GM12878 (cell line): ENCODE measurements around the gene SMARCB1. TPM values are rescaled to one million over a fixed set of nuclear protein-coding genes. Genes with fewer than 3 reads are reported as not detected.

ENCODE experiments used
- ATAC-seq: fragments of 200-7000 bp; cut with Tn5 transposase; 3 replicates; pipeline ENCODE4 v1.9.1; 2020; ENCODE audit warnings: mild to moderate bottlenecking, moderate library complexity
- BruUV-seq: library from RNA; stranded (reverse); fragments of 400-500 nt; replicated peaks from 2 replicates; lab custom pipeline; 2021; lab: Mats Ljungman, UMichigan
- CTCF ChIA-PET: fragments of 300-600 bp; sonication (Branson Sonifier 250); formaldehyde crosslinking; extraction: SDS; loops from one replicate; lab custom pipeline; 2021; ENCODE audit warnings: inconsistent platforms; lab: Yijun Ruan, JAX
- POLR2A ChIA-PET: fragments of 350-600 bp; formaldehyde crosslinking; extraction: SDS; loops from one replicate; lab custom pipeline; 2021; ENCODE audit warnings: inconsistent platforms; lab: Charles Lee
- RAD21 ChIA-PET: fragments of 300-600 bp; sonication (Branson Sonifier 250); formaldehyde crosslinking; loops from one replicate; lab custom pipeline; 2023; ENCODE audit warnings: antibody characterized with exemption; ENCODE audit not compliant: unreplicated experiment; lab: Charles Lee
- SMC1A ChIA-PET: fragments of 300-600 bp; sonication (Branson Sonifier 250); formaldehyde crosslinking; loops from one replicate; lab custom pipeline; 2023; ENCODE audit not compliant: unreplicated experiment, uncharacterized antibody; lab: Charles Lee
- DNase-seq: peaks from one replicate; pipeline ENCODE4 v3.0.0-alpha.2; 2011; ENCODE audit warnings: low read depth, low spot score
- FAIRE-seq: peaks from 3 replicates; lab custom pipeline; 2011; peaks lifted over from hg19 to GRCh38; lab: Jason Lieb, UNC
- H2AFZ ChIP-seq: 2 replicates; pipeline ENCODE4 v1.6.0; 2011; ENCODE audit warnings: low read depth, low read length, control low read depth; ENCODE audit not compliant: control insufficient read depth
- H3K27ac ChIP-seq: 2 replicates; pipeline ENCODE4 v1.5.1; 2011; ENCODE audit warnings: control low read depth; ENCODE audit not compliant: control insufficient read depth, insufficient read depth
- H3K27me3 ChIP-seq, 2 experiments: replicated peaks in 1 of 2; 2 replicates each; pipeline versions ENCODE4 v1.6.0 to v1.6.1; 2011; ENCODE audit warnings: low read length in 1 of 2; ENCODE audit not compliant: control insufficient read depth in 2 of 2, insufficient read depth in 2 of 2
- H3K36me3 ChIP-seq, 2 experiments: 2 replicates each; pipeline ENCODE4 v1.5.1; 2011; ENCODE audit warnings: low read length in 1 of 2; ENCODE audit not compliant: control insufficient read depth in 2 of 2, insufficient read depth in 2 of 2
- H3K4me1 ChIP-seq: 2 replicates; pipeline ENCODE4 v1.6.1; 2011; ENCODE audit warnings: mild to moderate bottlenecking, low read length, moderate library complexity, mixed read lengths; ENCODE audit not compliant: control insufficient read depth, insufficient read depth
- H3K4me2 ChIP-seq: 2 replicates; pipeline ENCODE4 v1.6.0; 2011; ENCODE audit warnings: control low read depth; ENCODE audit not compliant: control insufficient read depth, insufficient read depth
- H3K4me3 ChIP-seq: fragments of 200-600 bp; sonication (generic); 2 replicates; pipeline ENCODE4 v1.5.1; 2016
- H3K79me2 ChIP-seq: 2 replicates; pipeline ENCODE4 v1.6.0; 2011; ENCODE audit warnings: low read length; ENCODE audit not compliant: control insufficient read depth, insufficient read depth
- H3K9ac ChIP-seq: 2 replicates; pipeline ENCODE4 v1.8.0; 2011; ENCODE audit warnings: low read length, control low read depth, mixed read lengths; ENCODE audit not compliant: control insufficient read depth, insufficient read depth
- H3K9me3 ChIP-seq: replicated peaks from 3 replicates; pipeline ENCODE4 v1.5.1; 2011; ENCODE audit warnings: mild to moderate bottlenecking, low read length; ENCODE audit not compliant: control insufficient read depth, insufficient read depth
- H4K20me1 ChIP-seq: 2 replicates; pipeline ENCODE4 v1.6.0; 2011; ENCODE audit not compliant: control insufficient read depth, insufficient read depth
- BCLAF1 ChIP-seq: fragments of 450-650 bp; IDR thresholded peaks from 2 replicates; pipeline ENCODE4 v1.6.1; 2017; ENCODE audit warnings: antibody characterized with exemption, mild to moderate bottlenecking, moderate library complexity
- EED ChIP-seq: sonication (generic); IDR thresholded peaks from 2 replicates; pipeline ENCODE4 v1.6.1; 2016; ENCODE audit warnings: antibody characterized with exemption, low read depth
- FOXK2 ChIP-seq: fragments of 450-650 bp; IDR thresholded peaks from 2 replicates; pipeline ENCODE4 v1.6.1; 2017; ENCODE audit warnings: mild to moderate bottlenecking, moderate library complexity
- HDAC2 ChIP-seq: fragments of 200-600 bp; sonication (generic); IDR thresholded peaks from 2 replicates; pipeline ENCODE4 v1.6.1; 2017
- IRF5 ChIP-seq: fragments of 450-650 bp; IDR thresholded peaks from 2 replicates; pipeline ENCODE4 v1.6.1; 2017; ENCODE audit warnings: borderline replicate concordance
- MAX ChIP-seq: IDR thresholded peaks from 2 replicates; pipeline ENCODE4 v1.6.1; 2012; ENCODE audit warnings: low read depth, low read length, improper control_type of control experiment
- PRDM15 ChIP-seq: fragments of 450-650 bp; formaldehyde crosslinking; IDR thresholded peaks from 2 replicates; pipeline ENCODE4 v1.4.0; 2020; ENCODE audit warnings: mild to moderate bottlenecking, moderate library complexity
- ZNF217 ChIP-seq: fragments of 450-650 bp; IDR thresholded peaks from 2 replicates; pipeline ENCODE4 v1.6.1; 2017; ENCODE audit warnings: antibody characterized with exemption, mild to moderate bottlenecking
- ZNF687 ChIP-seq: fragments of 450-650 bp; IDR thresholded peaks from 2 replicates; pipeline ENCODE4 v1.6.1; 2017; ENCODE audit warnings: mild to moderate bottlenecking, moderate library complexity
- WGBS: methylation state at CpG from one replicate; pipeline ENCODE4 v1.1.6; 2016; ENCODE audit warnings: low lambda C conversion rate; ENCODE audit not compliant: insufficient replicate concordance, insufficient coverage; ENCODE audit errors: missing lambda C conversion rate; 5-methylcytosine and 5-hydroxymethylcytosine counted together
- in situ Hi-C: fragments of 300-500 bp; cut with MboI; formaldehyde crosslinking; loops from 9 replicates; pipeline ENCODE4 v1.14.3; 2018; ENCODE audit warnings: mixed read lengths
- intact Hi-C: fragments of 100-400 bp; cut with micrococcal nuclease; formaldehyde crosslinking; loops from one replicate; pipeline ENCODE4 v1.14.2; 2022; ENCODE audit not compliant: unreplicated experiment
- polyA plus RNA-seq, 11 experiments: library from polyadenylated mRNA; depleted of rRNA in 4 of 11; unstranded in 6 of 11; stranded (reverse) in 5 of 11; fragments of >200 nt; fragmentation: Nextera tagmentation in 4 of 11; fragmentation: Illumina TruSeq in 1 of 11; extraction: Ambion mirVana in 4 of 11; extraction: Trizol in 1 of 11; gene quantifications; 1 replicate in 1 of 11; 2 replicates in 10 of 11; pipeline versions ENCODE4 v1.2.1 to v1.2.3, GENCODE V29; 2011 to 2016; ENCODE audit warnings: inconsistent platforms in 2 of 11, missing spikeins in 2 of 11, low read depth in 1 of 11
- total RNA-seq, 4 experiments: library from RNA; depleted of rRNA in 3 of 4; stranded (reverse); fragments of >200 nt in 3 of 4; fragmentation: Illumina TruSeq in 1 of 4; extraction: Trizol in 1 of 4; gene quantifications; 2 replicates each; pipeline versions ENCODE4 v1.2.1 to v1.2.3, GENCODE V29; 2013 to 2021

The SMARCB1 gene
- total and polyA plus RNA-seq, 10 of the 15 experiments (the other 5 are each of a cell fraction or from before 2014, with no cell fraction given) = 9.1 to 215 (median 183) TPM

- Histone ChIP-seq H3K79me2 (no peaks in the 10 kb centered on the region), H3K4me1 (peaks cover 3% of the 10 kb centered on the region), H4K20me1 (no peaks in the 10 kb centered on the region; the same call in 1 of the 2 replicates), H3K27ac (no peak overlapping the region), H3K9ac (no peak overlapping the region), H3K9me3 (no peaks in the 10 kb centered on the region), H3K36me3 (peaks cover 38 to 53% of the 10 kb centered on the region in 2 experiments), H3K4me2 (no peak overlapping the region), H3K27me3 (no peaks in the 10 kb centered on the region), H3K4me3 (no peak overlapping the region), H2AFZ (no peak overlapping the region)
- RAD21 ChIA-PET = no interaction called here
- SMC1A ChIA-PET = interaction anchor here (1.2 kb wide), 2 partner anchors 25 to 45 kb away, joined by 4 read pairs; no protein-coding TSS in a partner anchor
- CTCF ChIA-PET = no interaction called here
- FAIRE-seq (no peak), DNase-seq (no peak), ATAC-seq (no peak)
- no TSS peak for BruUV-seq
- 89% methylated on average over 14 of the region's 14 CpGs for WGBS
- POLR2A ChIA-PET = interaction anchor here (1.4 kb wide), 1 partner anchor 11 kb away, joined by 4 read pairs; no protein-coding TSS in a partner anchor
- intact Hi-C loops (no loop called here), in situ Hi-C loops (no loop called here)
- no peak for TF ChIP-seq FOXK2
- no peak for TF ChIP-seq IRF5
- TF ChIP-seq PRDM15 (CRISPR knock-in tag) = no peak
- TF ChIP-seq ZNF687 = no peak
- TF ChIP-seq ZNF217 = no peak
- TF ChIP-seq MAX = no peak
- TF ChIP-seq EED = no peak
- no peak for TF ChIP-seq BCLAF1
- no peak for TF ChIP-seq HDAC2
Measured at GRCh38 chr22:23823331-23823791, 36.6 kb downstream of the SMARCB1 start.
